Heart left ventricle (tissue), 16 donors: ENCODE data around the gene PDK2. TPM values are rescaled to one million over a fixed set of nuclear protein-coding genes. Genes with fewer than 3 reads are reported as not detected.

ENCODE experiments used
- ATAC-seq, 4 donors: fragments of 200-7000 bp; cut with Tn5 transposase; one replicate each; pipeline ENCODE4 v1.9.1; 2020 to 2022; ENCODE audit warnings: moderate library complexity in 4 of 4, mild to moderate bottlenecking in 3 of 4, moderate number of reproducible peaks in 1 of 4
- DNase-seq, 5 donors: peaks; one replicate each; pipeline ENCODE4 v3.0.0-alpha.2; 2020
- H3K27ac ChIP-seq, 12 donors: fragments of 200-600 bp; sonication (generic) in 4 of 12; one replicate each; pipeline versions ENCODE4 v1.5.0 to v1.8.0; 2016 to 2022; ENCODE audit warnings: mild to moderate bottlenecking in 2 of 12
- H3K27me3 ChIP-seq, 9 donors: fragments of 200-600 bp; sonication (generic) in 2 of 9; one replicate each; pipeline versions ENCODE4 v1.5.1 to v1.8.0; 2016 to 2022; ENCODE audit warnings: mild to moderate bottlenecking in 3 of 9
- H3K36me3 ChIP-seq, 9 donors: fragments of 200-600 bp; sonication (generic) in 2 of 9; one replicate each; pipeline versions ENCODE4 v1.5.0 to v1.8.0; 2018 to 2022; ENCODE audit warnings: mild to moderate bottlenecking in 2 of 9
- H3K4me1 ChIP-seq, 12 donors: fragments of 200-600 bp; sonication (generic) in 4 of 12; one replicate each; pipeline versions ENCODE4 v1.5.0 to v1.8.0; 2016 to 2022; ENCODE audit warnings: mild to moderate bottlenecking in 3 of 12
- H3K4me3 ChIP-seq, 12 donors: fragments of 200-600 bp; sonication (generic) in 4 of 12; one replicate each; pipeline versions ENCODE4 v1.5.0 to v1.8.0; 2017 to 2022; ENCODE audit warnings: mild to moderate bottlenecking in 9 of 12, moderate library complexity in 4 of 12
- H3K9me3 ChIP-seq, 12 donors: fragments of 200-600 bp; sonication (generic) in 4 of 12; one replicate each; pipeline versions ENCODE4 v1.5.0 to v1.8.0; 2016 to 2022; ENCODE audit warnings: mild to moderate bottlenecking in 1 of 12
- CTCF ChIP-seq, 12 donors: fragments of 200-600 bp; sonication (generic) in 4 of 12; IDR thresholded peaks; one replicate each; pipeline versions ENCODE4 v1.5.0 to v1.8.0; 2018 to 2022; ENCODE audit warnings: antibody characterized with exemption in 12 of 12, mild to moderate bottlenecking in 5 of 12
- POLR2A ChIP-seq, 2 donors: fragments of 450-650 bp; IDR thresholded peaks; one replicate each; pipeline ENCODE4 v1.6.1; 2017; ENCODE audit warnings: antibody characterized with exemption in 2 of 2, mild to moderate bottlenecking in 2 of 2, moderate library complexity in 2 of 2
- WGBS, 4 donors: extraction: QIAGEN DNeasy Blood & Tissue Kit in 2 of 4; methylation state at CpG; one replicate each; pipeline versions ENCODE4 v1.1.5 to v1.1.7; 2013 to 2018; 5-methylcytosine and 5-hydroxymethylcytosine counted together
- intact Hi-C, 10 donors: fragments of 100-400 bp; cut with DNase I; formaldehyde crosslinking; loops; one replicate each; pipeline versions ENCODE4 v1.11.1 to v1.14.2; 2022
- polyA plus RNA-seq, 2 donors: library from polyadenylated mRNA; stranded (reverse); fragments of 200-250 nt; gene quantifications; one replicate each; pipeline ENCODE4 v1.2.3, GENCODE V29; 2013
- total RNA-seq, 9 donors: library from RNA; depleted of rRNA in 2 of 9; stranded (reverse); fragments of >200 nt in 2 of 9; fragmentation: NEBNext Ultra II Directional in 3 of 9; extraction: Animal tissue kit (Norgen Biotek cat#: 25700) in 3 of 9; gene quantifications; one replicate each; pipeline versions ENCODE4 v1.1.0 to v1.2.4, GENCODE V29; 2016 to 2023
- donor health status: ischemic (EF 13 %, LVEDD 7.1; RV severe dilation, severe dysfunction).
- donor health status: healthy with polysubstance abuse.
- donor health status: DM: no; HTN: yes; CAD: no.
- donor health status: DM: no; HTN: no; CAD: no.
- donor health status: ischemic (EF 25% LVEDD 6.9; RV normal size, moderate dysfunction).
- donor health status: ischemic (EF 25% LVEDD 5.7; RV mildly dilated, moderate dysfunction).
- donor health status: healthy.
- donor health status: DM: yes; HTN: yes; CAD: no.
- donor health status: ischemic (EF 35%, LVEDD 5.7; RV mildly dilated, moderate dysfunction).
- donor health status: nonischemic (EF 11% LVEDD 7.7; RV severe dilation, severe dysfunction).
- donor health status: DM: yes; HTN: yes; CAD: no.
- donor health status: PGD.
- donor health status: ischemic (EF 29% LVEDD 5.4; RV normal size, mild dysfunction).
- donor health status: nonischemic (EF 23%, LVEDD 6.1; RV moderate dilation, normal function).

The PDK2 gene
- total and polyA plus RNA-seq, 11 donors = 125 to 490 (median 187) TPM

- Histone ChIP-seq H3K4me1 (peaks cover 0 to 88% (median 56%) of the 10 kb centered on the region in 12 donors), H3K27ac (peak within 1 kb of the TSS; percentile 2 to 97 (median 87)), H3K4me3 (peak within 1 kb of the TSS; percentile 63 to 97 (median 78)), H3K27me3 (peaks cover 0 to 24% (median 0%) of the 10 kb centered on the region in 9 donors), H3K36me3 (no peaks in the 10 kb centered on the region), H3K9me3 (no peaks in the 10 kb centered on the region)
- TF ChIP-seq CTCF (IDR thresholded peaks at IDR 0.05) (no peak), POLR2A (IDR thresholded peaks at IDR 0.05) (no peak)
- 0 to 1% (median 1%) methylated on average over 45 to 65 of the region's 65 CpGs for WGBS, 4 donors
- DNase-seq = peak; percentile 79 to 86 (median 84)
- intact Hi-C loops = loop anchor here in 3 of 10 donors (2.0 to 5.0 kb wide), 2 partner anchors 29 to 37 kb away; no protein-coding TSS in a partner anchor
- ATAC-seq = peak; percentile 43 to 74 (median 70)
Measured at GRCh38 chr17:50055426-50056216, 39.5 kb upstream of the PDK2 start, which contains the start of gene ITGA3. TSS of gene ITGA3 (plus strand) at chr17:50056110. CDS start at chr17:50056440, 330 bp downstream.

GRCh38 chr17:50056217-50056960, 38.8 kb upstream of the PDK2 start:
- no peaks in the 10 kb centered on the region for H3K9me3 ChIP-seq
- peak; percentile 60 to 74 (median 68) for DNase-seq
- intact Hi-C loops = loop anchor here in 3 of 10 donors (2.0 to 5.0 kb wide), 2 partner anchors 30 to 36 kb away; no protein-coding TSS in a partner anchor
- 1 to 2% (median 2%) methylated on average over 31 to 64 of the region's 64 CpGs for whole genome bisulfite sequencing, 4 donors
- H3K27me3 ChIP-seq = peaks cover 0 to 24% (median 0%) of the 10 kb centered on the region in 9 donors
- H3K36me3 ChIP-seq = no peaks in the 10 kb centered on the region
- peak in 10 of 12 donors; percentile 10 to 60 (median 35) for TF ChIP-seq CTCF (IDR thresholded peaks at IDR 0.05)
- TF ChIP-seq POLR2A (IDR thresholded peaks at IDR 0.05) = no peak
- H3K27ac ChIP-seq = peak overlapping the region; percentile 2 to 97 (median 87)
- peak overlapping the region; percentile 63 to 97 (median 78) for H3K4me3 ChIP-seq
- peaks cover 0 to 85% (median 63%) of the 10 kb centered on the region in 12 donors for H3K4me1 ChIP-seq
- peak in 3 of 4 donors; percentile 9 to 30 (median 21) for ATAC-seq

- H3K4me1 ChIP-seq = peaks cover 0 to 86% (median 69%) of the 10 kb centered on the region in 12 donors
- WGBS, 4 donors = 28 to 35% (median 33%) methylated on average over 11 to 15 of the region's 15 CpGs
- intact Hi-C loops = loop anchor here in 3 of 10 donors (2.0 to 5.0 kb wide), 2 partner anchors 30 to 35 kb away; no protein-coding TSS in a partner anchor
- ATAC-seq (no peak), DNase-seq (peak in 1 of 5 donors; percentile 41)
- H3K9me3 ChIP-seq = no peaks in the 10 kb centered on the region
- peak overlapping the region in 11 of 12 donors; percentile 82 to 97 (median 87) for H3K27ac ChIP-seq
- TF ChIP-seq CTCF (IDR thresholded peaks at IDR 0.05) (no peak), POLR2A (IDR thresholded peaks at IDR 0.05) (no peak)
- H3K4me3 ChIP-seq = peak overlapping the region; percentile 63 to 97 (median 78)
- no peaks in the 10 kb centered on the region for H3K36me3 ChIP-seq
- peaks cover 0 to 24% (median 0%) of the 10 kb centered on the region in 9 donors for H3K27me3 ChIP-seq
Measured at GRCh38 chr17:50056961-50057330, 38.2 kb upstream of the PDK2 start.
